ENCODE measurements around the gene SRGAP1.

SRGAP1 gene

GRCh38 chr12:63844391-63845341 is at the start of gene SRGAP1:
Gene SRGAP1 (plus strand): TSS chr12:63844700. CDS start chr12:63844817, 117 bp downstream.
- DNase-seq = peak; percentile 56

DNA sequence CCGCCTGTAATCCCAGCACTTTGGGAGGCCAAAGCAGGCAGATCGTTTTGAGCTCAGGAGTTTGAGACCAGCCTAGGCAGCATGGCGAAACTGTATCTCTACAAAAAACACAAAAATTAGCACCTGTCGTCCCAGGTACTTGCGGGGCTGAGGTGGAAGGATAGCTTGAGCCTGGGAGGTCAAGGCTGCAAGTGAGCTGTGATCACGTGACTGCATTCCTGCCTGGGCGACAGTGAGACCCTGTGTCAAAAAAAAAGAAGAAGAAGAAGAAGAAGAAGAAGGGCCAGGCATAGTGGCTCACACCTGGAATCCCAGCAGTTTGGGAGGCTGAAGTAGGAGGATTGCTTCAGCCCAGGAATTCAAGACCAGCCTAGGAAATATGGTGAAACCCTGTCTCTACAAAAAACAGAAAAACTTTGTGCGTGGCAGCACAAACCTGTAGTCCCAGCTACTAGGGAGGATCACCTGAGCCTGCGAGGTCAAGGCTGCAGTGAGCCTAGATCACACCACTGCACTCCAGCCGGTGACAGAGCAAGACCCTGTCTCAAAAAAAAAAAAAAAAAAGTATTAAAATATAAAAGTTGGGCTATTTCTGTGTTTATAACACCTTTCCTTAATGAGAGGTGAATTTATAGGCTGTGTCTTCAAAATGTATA is 49.3 kb upstream of the SRGAP1 start:
- DNase-seq = no peak

DNA sequence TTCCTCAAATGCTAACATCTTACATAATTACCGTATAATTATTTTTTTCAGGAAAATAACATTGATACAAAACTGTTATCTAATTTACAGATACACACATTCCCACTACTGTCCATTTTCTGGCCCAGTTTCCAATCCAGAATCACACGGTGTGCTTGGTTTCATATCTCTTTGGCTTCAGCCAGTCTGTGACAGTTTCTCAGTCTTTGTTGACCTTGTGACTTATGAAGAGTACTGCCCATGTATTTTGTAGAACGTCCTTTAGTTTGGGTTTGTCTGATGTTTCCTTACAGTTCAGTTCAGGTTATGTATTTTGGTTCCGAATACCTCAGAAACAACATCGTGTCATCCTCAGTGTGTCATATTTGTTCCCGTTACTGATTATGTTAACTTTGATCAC is 48.6 kb upstream of the SRGAP1 start:
- DNase-seq = no peak

DNA sequence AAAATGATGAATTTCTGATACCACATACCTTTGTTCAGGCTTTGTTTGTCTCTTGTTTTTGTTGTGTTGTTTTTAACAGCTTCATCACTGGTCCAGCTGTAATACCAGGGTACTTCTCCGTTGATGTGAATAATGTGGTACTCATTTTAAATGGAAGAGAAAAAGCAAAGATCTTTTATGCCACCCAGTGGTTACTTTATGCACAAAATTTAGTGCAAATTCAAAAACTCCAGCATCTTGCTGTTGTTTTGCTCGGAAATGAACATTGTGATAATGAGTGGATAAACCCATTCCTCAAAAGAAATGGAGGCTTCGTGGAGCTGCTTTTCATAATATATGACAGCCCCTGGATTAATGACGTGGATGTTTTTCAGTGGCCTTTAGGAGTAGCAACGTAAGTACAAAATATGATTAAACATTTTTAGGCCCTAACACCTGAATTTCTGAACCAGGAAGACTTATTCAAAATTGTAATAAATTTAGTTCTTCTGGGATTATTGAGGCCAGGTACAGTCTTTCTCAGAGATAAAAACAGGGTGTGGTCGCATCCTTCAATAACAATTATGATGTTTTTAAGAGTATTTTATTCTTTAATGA is 42.4 kb upstream of the SRGAP1 start:
- DNase-seq = no peak

DNA sequence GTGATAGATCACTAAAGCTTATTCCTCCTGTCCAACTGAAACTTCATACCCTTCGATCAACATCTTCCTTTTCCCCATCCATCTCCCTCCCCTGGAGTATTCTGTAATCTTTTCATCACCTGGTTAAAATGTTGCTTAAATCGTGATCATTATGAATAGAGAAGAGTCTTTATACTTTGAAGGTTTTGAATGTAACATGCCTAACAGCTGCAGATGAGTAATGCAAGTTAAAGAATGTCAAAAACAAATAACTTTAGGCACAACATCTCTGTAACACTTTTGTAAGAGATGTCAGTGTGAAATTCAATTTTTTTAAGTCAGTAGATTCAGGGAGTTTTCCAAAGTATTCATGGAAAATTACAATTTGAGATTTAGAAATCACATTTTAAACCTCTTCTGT is 39.8 kb upstream of the SRGAP1 start:
- DNase-seq = no peak

DNA sequence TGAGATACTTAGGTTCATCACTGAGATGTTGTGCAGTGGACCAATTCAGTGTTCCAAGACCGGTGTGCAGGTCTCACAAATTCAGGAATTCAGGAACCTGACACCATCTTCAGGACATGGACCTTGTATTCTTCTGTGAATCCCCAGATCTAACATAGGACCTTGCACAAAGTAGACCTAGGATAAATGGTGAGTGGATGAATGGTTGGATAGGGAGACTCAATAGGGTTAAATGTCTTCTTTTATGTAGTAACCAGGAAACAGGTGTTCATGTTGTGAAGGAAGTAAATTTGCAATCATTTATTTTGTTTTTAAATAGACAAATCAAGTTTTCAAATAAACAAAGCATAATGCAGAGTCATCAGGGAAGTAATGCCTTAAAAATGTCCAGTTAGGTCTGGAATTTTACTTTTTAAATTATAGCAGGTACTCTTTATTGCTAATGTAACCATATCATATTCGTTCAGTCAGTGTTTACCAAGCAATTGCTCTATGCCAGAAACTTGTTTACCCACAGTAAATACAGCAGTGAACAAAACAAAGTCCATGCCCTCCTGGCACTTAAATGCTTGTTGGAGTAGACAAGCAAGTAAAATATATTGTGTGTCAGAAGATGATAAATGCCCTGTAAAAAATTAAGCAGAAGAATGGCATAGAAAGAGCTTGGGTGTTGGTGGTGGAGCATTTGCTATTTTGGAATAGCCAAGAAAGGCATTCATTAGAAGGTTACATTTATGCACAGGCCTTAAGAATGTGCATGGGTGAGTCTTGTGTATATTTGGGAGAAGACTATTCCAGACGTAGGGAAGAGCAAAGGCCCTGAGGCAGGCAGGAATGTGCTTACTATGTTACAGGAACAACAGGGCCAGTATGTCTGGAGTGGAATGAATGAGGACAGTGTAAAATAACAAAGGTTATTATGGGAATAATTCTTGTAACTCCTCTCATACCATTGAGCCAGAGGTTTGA is 38.5 kb upstream of the SRGAP1 start:
- peak; percentile 60 for DNase-seq

DNA sequence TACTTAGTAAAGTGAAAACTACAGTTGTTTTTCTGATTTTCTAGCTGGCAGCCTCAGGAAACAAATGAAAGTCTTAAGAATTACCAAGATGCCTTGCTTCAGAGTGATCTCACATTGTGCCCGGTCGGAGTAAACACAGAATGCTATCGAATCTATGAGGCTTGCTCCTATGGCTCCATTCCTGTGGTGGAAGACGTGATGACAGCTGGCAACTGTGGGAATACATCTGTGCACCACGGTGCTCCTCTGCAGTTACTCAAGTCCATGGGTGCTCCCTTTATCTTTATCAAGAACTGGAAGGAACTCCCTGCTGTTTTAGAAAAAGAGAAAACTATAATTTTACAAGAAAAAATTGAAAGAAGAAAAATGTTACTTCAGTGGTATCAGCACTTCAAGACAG is 35.9 kb upstream of the SRGAP1 start:
- DNase-seq = no peak

- DNase-seq = no peak
Measured at GRCh38 chr12:63809566-63809965, 34.9 kb upstream of the SRGAP1 start.

GRCh38 chr12:63811334-63811733 is 33.2 kb upstream of the SRGAP1 start:
- no peak for DNase-seq

DNA sequence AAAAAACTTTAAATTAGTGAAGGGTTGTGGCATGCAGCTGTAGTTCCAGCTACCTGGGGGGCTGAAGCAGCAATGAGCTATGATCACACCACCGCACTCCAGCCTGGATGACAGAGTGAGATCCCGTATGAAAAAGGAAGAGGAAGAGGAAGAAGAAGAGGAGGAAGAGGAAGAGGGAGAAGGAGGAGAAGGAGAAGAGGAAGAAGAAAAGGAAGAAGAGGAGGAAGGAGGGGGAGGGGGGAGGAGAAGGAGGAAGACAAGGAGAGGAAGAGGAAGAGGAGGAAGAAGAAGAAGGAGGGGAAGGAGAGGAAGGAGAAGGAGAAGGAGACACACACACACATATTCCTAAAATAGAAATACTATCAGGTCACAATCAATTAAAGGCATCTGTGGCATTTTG is 32.7 kb upstream of the SRGAP1 start:
- no peak for DNase-seq

GRCh38 chr12:63814146-63814772 is 30.2 kb upstream of the SRGAP1 start:
- no peak for DNase-seq

GRCh38 chr12:63815482-63815852 is 29.0 kb upstream of the SRGAP1 start:
- no peak for DNase-seq

DNA sequence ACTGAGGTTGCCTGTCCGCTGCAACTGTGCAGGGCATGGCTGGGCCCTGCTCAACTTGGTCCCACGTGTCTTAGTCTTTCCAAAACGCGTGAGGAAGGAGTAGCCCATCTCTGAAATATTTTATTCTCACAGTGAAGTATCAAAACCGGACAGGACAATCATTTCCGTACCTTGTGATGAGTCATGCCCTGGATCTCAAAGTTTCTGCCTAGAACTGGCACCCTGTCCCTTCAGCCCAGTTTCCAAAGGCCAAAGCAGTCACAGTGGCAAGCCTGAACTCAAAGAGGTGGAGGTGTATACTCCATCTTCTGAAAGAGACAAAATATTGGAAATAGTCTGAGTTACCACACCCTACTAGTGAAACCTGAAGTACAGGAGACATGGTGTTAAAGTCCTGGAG is 28.5 kb upstream of the SRGAP1 start:
- DNase-seq = no peak

GRCh38 chr12:63820427-63820826 is 24.1 kb upstream of the SRGAP1 start:
- DNase-seq = no peak

DNA sequence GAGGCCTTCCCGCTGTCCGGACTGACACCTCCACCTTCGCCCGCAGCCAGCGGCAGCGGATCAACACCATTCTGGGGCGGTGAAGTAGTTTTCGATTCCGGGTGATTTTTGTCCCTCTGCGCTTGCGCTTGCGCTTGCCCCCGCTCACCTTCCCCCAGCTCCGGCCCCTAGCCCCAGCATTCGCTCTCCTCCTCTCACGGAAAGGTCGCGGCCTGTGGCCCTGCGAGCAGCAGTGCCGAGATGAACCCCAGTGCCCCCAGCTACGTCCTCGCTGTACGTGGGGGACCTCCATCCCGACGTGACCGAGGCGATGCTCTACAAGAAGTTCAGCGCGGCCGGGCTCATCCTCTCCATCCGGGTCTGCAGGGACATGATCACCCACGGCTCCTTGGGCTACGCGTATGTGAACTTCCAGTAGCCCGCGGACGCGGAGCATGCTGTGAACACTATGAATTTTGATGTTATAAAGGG is 22.7 kb upstream of the SRGAP1 start:
- no peak for DNase-seq

DNA sequence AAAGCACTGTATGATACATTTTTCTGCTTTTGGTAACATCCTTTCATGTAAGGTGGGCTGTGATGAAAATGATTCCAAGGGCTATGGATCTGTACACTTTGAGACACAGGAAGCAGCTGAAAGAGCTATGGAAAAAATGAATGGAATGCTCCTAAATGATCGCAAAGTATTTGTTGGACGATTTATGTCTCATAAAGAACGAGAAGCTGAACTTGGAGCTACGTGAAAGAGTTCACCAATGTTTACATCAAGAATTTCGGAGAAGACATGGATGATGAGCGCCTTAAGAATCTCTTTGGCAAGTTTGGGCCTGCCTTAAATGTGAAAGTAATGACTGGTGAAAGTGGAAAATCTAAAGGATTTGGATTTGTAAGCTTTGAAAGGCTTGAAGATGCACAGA is 22.1 kb upstream of the SRGAP1 start:
- DNase-seq = no peak

- no peak for DNase-seq
Measured at GRCh38 chr12:63823040-63823439, 21.5 kb upstream of the SRGAP1 start.

GRCh38 chr12:63826006-63826585 is 18.4 kb upstream of the SRGAP1 start:
- DNase-seq = peak; percentile 19

GRCh38 chr12:63828867-63829266 is 15.6 kb upstream of the SRGAP1 start:
- no peak for DNase-seq

DNA sequence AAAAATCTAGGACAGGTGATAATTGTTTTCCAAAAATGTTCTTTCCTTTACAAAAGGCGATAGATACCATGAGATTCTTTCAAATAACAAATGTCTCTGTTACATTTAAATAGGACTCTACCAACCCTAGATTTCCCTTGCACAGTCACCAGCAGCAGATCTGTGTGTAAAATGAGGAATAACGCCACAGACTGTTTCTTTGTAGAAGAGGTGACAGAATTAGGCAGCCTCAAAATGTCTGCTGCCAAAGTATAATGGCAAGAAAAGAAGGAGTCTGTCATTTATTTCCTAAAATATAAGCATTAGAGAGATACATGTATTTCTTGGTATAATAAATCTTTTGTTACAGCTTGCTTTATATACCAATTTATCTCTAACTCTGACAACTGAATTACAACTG is 8.5 kb upstream of the SRGAP1 start:
- DNase-seq = no peak

DNA sequence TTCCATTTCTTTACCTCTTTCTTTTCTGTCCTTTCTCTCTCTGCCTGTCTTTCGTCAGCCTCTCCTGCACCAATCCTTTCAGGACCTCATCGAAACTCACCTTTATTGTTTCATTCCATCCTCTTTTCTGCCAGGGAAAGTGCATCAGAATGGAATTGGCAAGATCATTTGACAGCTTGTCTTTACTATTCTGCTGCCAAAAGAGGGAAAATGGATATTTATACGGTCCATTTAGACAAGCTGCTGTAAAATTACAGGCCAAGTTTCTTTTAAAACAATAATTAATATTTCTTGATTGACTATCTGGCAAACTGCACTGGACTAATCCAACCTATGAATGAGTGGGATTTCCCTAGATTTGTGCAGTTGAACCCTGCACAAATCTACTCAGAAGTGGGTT is 7.6 kb upstream of the SRGAP1 start:
- DNase-seq = no peak

GRCh38 chr12:63838411-63838810 is 6.1 kb upstream of the SRGAP1 start:
- no peak for DNase-seq
